ENCODE results near the gene SPDYE3.
"Not testable (repeated sequence)": the region's sequence is repeated elsewhere in the genome, so short reads cannot be mapped to it uniquely, and the experiment has no call there.

The SPDYE3 gene

DNA sequence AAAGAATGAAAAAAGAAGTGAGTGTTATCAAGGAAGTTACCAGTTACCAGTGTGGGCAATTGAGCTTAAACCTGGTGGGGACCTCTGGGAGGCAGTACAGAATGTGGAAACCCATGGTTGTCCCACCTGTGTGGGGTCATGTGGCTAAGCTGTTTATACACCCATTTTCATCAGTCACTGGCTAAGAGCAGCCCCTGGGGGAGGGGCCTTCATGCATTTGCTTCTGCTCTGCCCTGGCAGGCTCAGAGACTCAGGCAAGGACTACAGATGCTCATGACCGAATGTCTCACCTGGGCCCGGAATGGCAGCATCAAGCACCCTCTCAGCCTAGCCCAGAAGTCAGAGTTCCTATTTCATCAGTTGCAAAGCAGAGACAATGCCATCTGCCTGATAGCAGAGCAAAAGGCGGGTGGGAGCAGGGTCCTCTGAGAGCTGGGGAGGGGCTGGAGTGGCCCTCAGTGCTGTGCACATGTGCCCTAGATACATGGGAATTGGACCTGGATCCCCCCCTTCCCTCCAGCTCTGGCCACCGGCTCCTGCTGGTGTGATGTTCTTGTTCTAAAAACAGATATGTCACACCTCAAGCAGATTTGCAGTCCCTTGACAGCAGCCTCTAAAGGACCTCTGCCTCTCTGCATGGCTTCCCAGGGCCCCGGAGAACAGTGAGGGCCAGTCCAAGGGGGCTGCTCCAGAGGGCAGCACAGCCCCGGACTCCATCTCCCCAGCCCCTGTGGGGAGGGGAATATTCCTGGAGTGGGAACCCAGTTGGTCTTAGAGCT lies 20.1 kb upstream of the SPDYE3 start:
- DNase-seq (ENCODE audit: low read depth), result not testable (repeated sequence)

DNA sequence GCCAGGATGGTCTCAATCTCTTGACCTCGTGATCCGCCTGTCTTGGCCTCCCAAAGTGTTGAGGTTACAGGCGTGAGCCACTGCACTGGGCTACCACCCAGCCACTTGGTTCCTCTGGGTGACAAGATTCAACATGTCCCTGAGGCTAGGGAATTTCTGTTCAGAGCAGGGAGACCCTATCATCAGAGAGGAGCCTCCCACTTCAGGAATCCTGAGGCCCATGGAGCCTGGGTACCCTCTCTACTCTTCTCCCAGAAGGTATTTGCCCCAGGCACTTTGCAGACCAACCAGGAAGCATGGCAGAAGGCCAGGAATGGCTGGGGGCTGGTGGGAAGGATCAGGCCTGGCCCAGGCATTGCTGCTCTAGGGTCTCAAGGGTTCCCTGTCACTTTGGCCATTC lies 19.2 kb upstream of the SPDYE3 start:
- not testable (repeated sequence) for DNase-seq (ENCODE audit: low read depth)

GRCh38 chr7:100292162-100292561 lies 15.3 kb upstream of the SPDYE3 start:
- not testable (repeated sequence) for DNase-seq (ENCODE audit: low read depth)

DNA sequence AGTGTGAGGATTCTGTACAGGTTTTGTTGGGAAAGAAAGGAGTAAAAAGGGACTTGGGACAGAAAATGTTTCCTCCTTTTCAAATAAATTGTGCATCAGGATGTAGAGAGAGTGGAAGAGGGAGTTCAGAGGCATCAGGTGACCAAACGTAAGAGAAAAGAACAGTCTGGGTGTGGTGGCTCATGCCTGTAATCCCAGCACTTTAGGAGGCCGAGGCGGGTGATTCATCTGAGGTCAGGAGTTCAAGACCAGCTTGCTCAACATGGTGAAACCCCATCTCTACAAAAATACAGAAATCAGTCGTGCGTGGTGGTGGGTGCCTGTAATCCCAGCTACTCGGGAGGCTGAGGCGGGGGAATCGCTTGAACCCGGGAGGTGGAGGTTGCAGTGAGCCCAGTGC lies 12.2 kb upstream of the SPDYE3 start:
- DNase-seq (ENCODE audit: low read depth), result not testable (repeated sequence)

GRCh38 chr7:100297852-100298631 lies 9.5 kb upstream of the SPDYE3 start:
- not testable (repeated sequence) for DNase-seq (ENCODE audit: low read depth)

DNA sequence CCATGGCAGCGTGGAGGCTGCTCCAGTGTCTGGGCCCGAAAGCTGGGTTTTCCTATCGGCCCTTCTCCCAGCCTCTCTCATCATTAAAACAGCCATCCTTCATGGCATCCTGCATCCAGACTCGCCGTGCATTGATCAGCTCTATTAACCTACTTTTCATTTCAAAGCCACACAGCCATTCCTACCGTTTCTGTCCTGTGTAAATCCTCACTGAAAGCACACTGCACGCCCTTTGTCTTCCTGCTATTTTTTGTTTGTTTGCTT lies 8.9 kb upstream of the SPDYE3 start:
- not testable (repeated sequence) for DNase-seq (ENCODE audit: low read depth)

- DNase-seq (ENCODE audit: low read depth), result not testable (repeated sequence)
These were observed 3.0 kb upstream of the SPDYE3 start for GRCh38 chr7:100304526-100304925.

DNA sequence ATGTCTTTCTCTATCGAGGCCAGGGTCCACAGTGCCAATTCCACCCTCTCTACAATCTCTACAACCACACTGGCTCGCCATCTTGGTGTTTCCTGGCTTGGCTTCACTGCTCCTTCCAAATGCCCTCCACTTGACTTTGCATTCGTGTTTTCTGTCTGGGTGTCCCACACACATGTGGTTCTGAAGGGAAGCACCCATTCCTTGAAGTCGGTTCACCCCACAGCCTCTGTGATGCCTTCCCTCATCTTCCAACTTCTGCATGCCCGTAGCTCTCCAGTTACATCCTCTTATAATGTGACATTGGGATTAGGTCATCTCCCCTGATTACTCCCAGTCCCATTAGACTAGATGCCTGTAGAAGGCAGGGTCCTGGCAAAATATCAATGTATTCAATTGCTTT lies 10.8 kb downstream of the SPDYE3 start:
- not testable (repeated sequence) for DNase-seq (ENCODE audit: low read depth)

GRCh38 chr7:100321648-100322047 lies 14.1 kb downstream of the SPDYE3 start:
- DNase-seq (ENCODE audit: low read depth), result not testable (repeated sequence)

DNA sequence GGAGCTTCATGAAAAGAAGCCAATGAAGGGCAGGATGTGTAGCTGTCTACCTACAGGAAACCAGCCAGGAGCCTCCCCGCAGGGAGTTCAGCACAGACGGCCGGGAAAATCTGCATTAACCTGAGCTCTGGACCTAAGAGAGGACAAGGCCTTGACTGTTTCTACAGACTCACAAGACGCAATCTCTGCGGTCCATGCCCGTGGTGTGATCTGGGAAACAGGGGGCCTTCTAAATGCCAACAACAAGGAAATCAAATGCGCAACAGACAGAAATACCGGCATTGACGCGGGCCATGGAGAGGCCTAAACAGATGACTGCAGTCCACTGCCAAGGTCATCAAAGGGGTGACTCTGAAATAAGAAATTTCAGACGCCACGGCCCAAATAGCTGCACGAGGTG lies 16.7 kb downstream of the SPDYE3 start:
- DNase-seq (ENCODE audit: low read depth), result not testable (repeated sequence)

DNA sequence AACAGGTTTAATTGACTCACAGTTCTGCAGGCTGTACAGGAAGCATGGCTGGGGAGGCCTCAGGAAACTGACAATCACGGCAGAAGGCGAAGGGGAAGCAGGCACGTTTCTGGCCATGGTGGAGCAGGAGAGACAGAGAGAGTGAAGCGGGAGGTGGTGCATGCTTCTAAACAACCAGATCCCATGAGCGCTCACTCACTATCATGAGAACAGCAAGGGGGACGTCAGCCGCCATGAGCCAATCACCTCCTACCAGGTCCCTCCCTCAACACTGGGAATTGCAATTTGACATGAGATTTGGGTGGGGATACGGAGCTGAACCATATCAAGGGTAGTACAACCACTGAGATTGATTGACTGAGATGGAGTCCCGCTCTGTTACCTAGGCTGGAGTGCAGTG lies 18.2 kb downstream of the SPDYE3 start:
- not testable (repeated sequence) for DNase-seq (ENCODE audit: low read depth)

DNA sequence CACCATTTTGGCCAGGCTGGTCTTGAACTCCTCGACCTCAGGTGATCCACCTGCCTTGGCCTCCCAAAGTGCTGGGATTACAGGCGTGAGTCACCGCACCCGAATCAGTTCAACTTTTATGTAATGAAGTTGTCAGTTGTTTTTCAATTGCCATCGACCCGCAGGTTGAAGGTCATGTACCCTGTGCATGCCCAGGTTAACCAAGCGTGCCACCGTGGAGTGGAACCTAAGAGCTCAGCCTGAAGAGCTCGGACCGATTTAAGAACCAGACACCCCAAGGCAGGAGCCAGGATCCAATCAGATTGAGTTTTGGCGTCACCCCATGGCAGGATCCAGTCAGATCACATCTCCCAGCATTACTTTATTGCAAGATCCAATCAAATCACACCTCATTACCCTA lies 19.4 kb downstream of the SPDYE3 start:
- DNase-seq (ENCODE audit: low read depth), result not testable (repeated sequence)

- DNase-seq (ENCODE audit: low read depth), result peak; percentile 77
These were observed 28.3 kb downstream of the SPDYE3 start for GRCh38 chr7:100335566-100336466.

- DNase-seq (ENCODE audit: low read depth), result not testable (repeated sequence)
These were observed 30.7 kb downstream of the SPDYE3 start for GRCh38 chr7:100338083-100338696.

GRCh38 chr7:100341286-100341685 lies 33.8 kb downstream of the SPDYE3 start:
- DNase-seq (ENCODE audit: low read depth), result not testable (repeated sequence)

GRCh38 chr7:100342765-100343164 lies 35.3 kb downstream of the SPDYE3 start:
- DNase-seq (ENCODE audit: low read depth), result no peak

GRCh38 chr7:100344124-100344559 lies 36.6 kb downstream of the SPDYE3 start:
- not testable (repeated sequence) for DNase-seq (ENCODE audit: low read depth)

DNA sequence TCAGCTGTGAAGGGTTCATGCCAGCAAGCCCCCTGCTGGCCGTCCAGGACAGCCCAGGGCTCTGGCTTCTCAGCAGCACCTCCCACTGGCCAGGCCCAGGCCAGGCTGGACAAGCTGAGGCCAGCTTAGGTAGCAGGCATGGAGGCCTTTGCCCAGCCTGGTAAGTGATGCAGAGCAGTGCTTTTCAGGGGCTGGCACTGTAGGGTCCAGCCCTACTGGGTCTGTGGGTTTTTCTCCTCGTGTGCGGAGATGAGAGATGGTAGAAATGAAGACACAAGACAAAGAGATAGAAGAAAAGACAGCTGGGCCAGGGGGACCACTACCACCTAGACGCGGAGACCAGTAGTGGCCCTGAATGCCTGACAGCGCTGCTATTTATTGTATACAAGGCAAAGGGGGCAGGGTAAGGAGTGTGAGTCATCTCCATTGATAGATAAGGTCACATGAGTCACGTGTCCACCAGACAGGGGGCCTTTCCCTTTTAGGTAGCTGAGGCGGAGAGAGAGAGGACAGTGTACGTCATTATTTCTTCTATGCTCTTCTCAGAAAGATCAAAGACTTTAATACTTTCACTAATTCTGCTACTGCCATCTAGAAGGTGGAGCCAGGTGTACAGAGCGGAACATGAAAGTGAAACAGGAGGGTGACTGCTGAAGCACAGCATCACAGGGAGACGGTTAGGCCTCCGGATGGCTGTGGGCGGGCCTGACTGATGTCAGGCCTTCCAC lies 37.2 kb downstream of the SPDYE3 start:
- peak; percentile 83 for DNase-seq (ENCODE audit: low read depth)

DNA sequence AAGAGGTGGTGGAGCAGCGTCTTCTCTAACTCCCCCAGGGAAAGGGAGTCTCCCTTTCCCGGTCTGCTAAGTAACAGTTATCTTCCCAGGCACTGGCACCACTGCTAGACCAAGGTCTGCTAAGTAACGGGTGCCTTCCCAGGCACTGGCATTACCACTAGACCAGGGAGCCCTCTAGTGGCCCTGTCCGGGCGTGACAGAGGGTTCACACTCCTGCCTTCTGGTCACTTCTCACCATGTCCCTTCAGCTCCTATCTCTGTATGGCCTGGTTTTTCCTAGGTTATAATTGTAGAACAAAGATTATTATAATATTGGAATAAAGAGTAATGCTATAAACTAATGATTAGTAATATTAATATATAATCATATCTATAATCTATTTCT lies 37.8 kb downstream of the SPDYE3 start:
- peak; percentile 47 for DNase-seq (ENCODE audit: low read depth)

GRCh38 chr7:100346921-100347320 lies 39.4 kb downstream of the SPDYE3 start:
- no peak for DNase-seq (ENCODE audit: low read depth)

DNA sequence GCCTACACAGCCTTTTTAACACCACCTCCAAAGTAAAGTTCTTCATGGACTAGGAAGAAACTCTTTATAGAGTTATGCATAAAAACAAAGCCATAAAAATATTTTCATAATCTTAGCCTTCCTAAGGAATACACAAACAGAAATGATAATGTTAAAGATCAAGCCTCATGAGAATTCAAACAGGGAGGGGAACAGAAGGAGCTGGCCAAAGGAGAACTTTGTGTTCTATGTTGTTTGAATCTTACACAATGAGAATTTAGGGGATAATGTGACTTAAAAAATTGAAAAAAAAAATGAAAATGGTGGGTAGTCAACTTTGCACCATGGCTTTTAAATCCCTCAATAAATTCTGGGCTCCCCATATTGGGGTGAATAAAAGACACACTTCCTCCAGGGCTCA lies 41.3 kb downstream of the SPDYE3 start:
- no peak for DNase-seq (ENCODE audit: low read depth)
